HEK293 (cell line): ENCODE results near the gene MCUR1.
A peak's percentile ranks its signal among the peaks of the same experiment; 100 is the strongest.

Experiments
- CTCF ChIA-PET: fragments of 350-600 bp; formaldehyde crosslinking; extraction: SDS; loops from one replicate; lab custom pipeline; 2021; ENCODE audit warnings: antibody characterized with exemption; lab: Yijun Ruan, JAX
- POLR2A ChIA-PET: fragments of 300-600 bp; formaldehyde crosslinking; extraction: SDS; loops from one replicate; lab custom pipeline; 2020; ENCODE audit warnings: antibody characterized with exemption, inconsistent platforms; lab: Yijun Ruan, JAX
- H3K27ac ChIP-seq: fragments of 200-500 bp; sonication (Bioruptor generic); 2 replicates; pipeline ENCODE4 v1.5.1; 2014; ENCODE audit warnings: low read depth, low read length, control low read depth, inconsistent platforms; ENCODE audit errors: extremely low read depth
- H3K36me3 ChIP-seq, 2 experiments: fragments of 200-500 bp in 1 of 2; sonication (Bioruptor generic) in 1 of 2; 1 replicate in 1 of 2; 2 replicates in 1 of 2; pipeline ENCODE4 v1.5.1; 2014 to 2017; ENCODE audit warnings: inconsistent platforms in 2 of 2, low read length in 2 of 2; ENCODE audit not compliant: control insufficient read depth in 2 of 2, insufficient read depth in 1 of 2
- H3K4me1 ChIP-seq: fragments of 200-500 bp; sonication (Bioruptor generic); 2 replicates; pipeline ENCODE4 v1.5.1; 2014; ENCODE audit warnings: mild to moderate bottlenecking, low read length, inconsistent platforms; ENCODE audit not compliant: control insufficient read depth, insufficient read depth
- H3K4me3 ChIP-seq: 2 replicates; pipeline ENCODE4 v1.5.1; 2011; ENCODE audit warnings: low read depth, mild to moderate bottlenecking, control low read depth, low read length, moderate library complexity
- H3K9me3 ChIP-seq: fragments of 200-500 bp; sonication (Bioruptor generic); 2 replicates; pipeline ENCODE4 v1.5.1; 2014; ENCODE audit warnings: low read depth, low read length, inconsistent platforms; ENCODE audit not compliant: control insufficient read depth, insufficient read depth
- BCL11B ChIP-seq: fragments of 450-650 bp; formaldehyde crosslinking; IDR thresholded peaks from 2 replicates; pipeline ENCODE4 v1.5.1; 2016; ENCODE audit warnings: low read depth, missing biosample characterization, missing genetic modification characterization
- EGR2 ChIP-seq: fragments of 450-650 bp; formaldehyde crosslinking; IDR thresholded peaks from 2 replicates; pipeline ENCODE4 v1.5.1; 2016; ENCODE audit warnings: low read depth, missing biosample characterization, missing genetic modification characterization
- KLF8 ChIP-seq: fragments of 450-650 bp; formaldehyde crosslinking; IDR thresholded peaks from 2 replicates; pipeline ENCODE4 v1.5.1; 2016; ENCODE audit warnings: missing biosample characterization, missing genetic modification characterization
- MZF1 ChIP-seq: fragments of 450-650 bp; formaldehyde crosslinking; IDR thresholded peaks from 2 replicates; pipeline ENCODE4 v1.5.1; 2017; ENCODE audit warnings: missing biosample characterization, missing genetic modification characterization, borderline replicate concordance
- PATZ1 ChIP-seq: fragments of 450-650 bp; formaldehyde crosslinking; IDR thresholded peaks from 2 replicates; pipeline ENCODE4 v1.5.1; 2016; ENCODE audit warnings: missing biosample characterization, missing genetic modification characterization
- SETDB1 ChIP-seq: IDR thresholded peaks from one replicate; pipeline ENCODE4 v1.6.1; 2017; ENCODE audit warnings: mild to moderate bottlenecking, low read length, moderate library complexity, mixed read lengths; ENCODE audit not compliant: insufficient read length
- SP7 ChIP-seq: fragments of 450-650 bp; formaldehyde crosslinking; IDR thresholded peaks from 2 replicates; pipeline ENCODE4 v1.5.1; 2016; ENCODE audit warnings: missing biosample characterization, missing genetic modification characterization
- WT1 ChIP-seq: fragments of 450-650 bp; formaldehyde crosslinking; IDR thresholded peaks from 2 replicates; pipeline ENCODE4 v1.5.1; 2016; ENCODE audit warnings: missing biosample characterization, missing genetic modification characterization
- ZNF16 ChIP-seq: fragments of 450-650 bp; formaldehyde crosslinking; IDR thresholded peaks from 2 replicates; pipeline ENCODE4 v1.5.1; 2016; ENCODE audit warnings: low read depth, missing biosample characterization, missing genetic modification characterization
- ZNF2 ChIP-seq: fragments of 450-650 bp; formaldehyde crosslinking; IDR thresholded peaks from 2 replicates; pipeline ENCODE4 v1.5.1; 2016; ENCODE audit warnings: missing biosample characterization, missing genetic modification characterization
- ZNF223 ChIP-seq: fragments of 450-650 bp; formaldehyde crosslinking; IDR thresholded peaks from 2 replicates; pipeline ENCODE4 v1.5.1; 2016; ENCODE audit warnings: missing biosample characterization, missing genetic modification characterization
- ZNF292 ChIP-seq: fragments of 450-650 bp; formaldehyde crosslinking; IDR thresholded peaks from 2 replicates; pipeline ENCODE4 v1.5.1; 2016; ENCODE audit warnings: low read depth, missing biosample characterization, missing genetic modification characterization, borderline replicate concordance
- ZNF335 ChIP-seq: fragments of 450-650 bp; formaldehyde crosslinking; conservative IDR thresholded peaks from 2 replicates; pipeline ENCODE4 v1.5.1; 2016; ENCODE audit warnings: missing biosample characterization, missing genetic modification characterization
- ZNF404 ChIP-seq: fragments of 450-650 bp; formaldehyde crosslinking; IDR thresholded peaks from 2 replicates; pipeline ENCODE4 v1.5.1; 2017; ENCODE audit warnings: missing biosample characterization, missing genetic modification characterization
- ZNF530 ChIP-seq: fragments of 450-650 bp; formaldehyde crosslinking; IDR thresholded peaks from 2 replicates; pipeline ENCODE4 v1.5.1; 2016; ENCODE audit warnings: low read depth, missing biosample characterization, missing genetic modification characterization
- ZNF555 ChIP-seq: fragments of 450-650 bp; formaldehyde crosslinking; conservative IDR thresholded peaks from 2 replicates; pipeline ENCODE4 v1.5.1; 2017; ENCODE audit warnings: missing biosample characterization, mild to moderate bottlenecking, missing genetic modification characterization, inconsistent platforms
- ZNF621 ChIP-seq: fragments of 450-650 bp; formaldehyde crosslinking; IDR thresholded peaks from 2 replicates; pipeline ENCODE4 v1.5.1; 2017; ENCODE audit warnings: missing biosample characterization, missing genetic modification characterization
- ZNF777 ChIP-seq: fragments of 450-650 bp; formaldehyde crosslinking; IDR thresholded peaks from 2 replicates; pipeline ENCODE4 v1.5.1; 2017; ENCODE audit warnings: missing biosample characterization, missing genetic modification characterization, borderline replicate concordance
- ZNF837 ChIP-seq: fragments of 450-650 bp; formaldehyde crosslinking; IDR thresholded peaks from 2 replicates; pipeline ENCODE4 v1.5.1; 2016; ENCODE audit warnings: missing biosample characterization, missing genetic modification characterization
- ZSCAN18 ChIP-seq: fragments of 450-650 bp; formaldehyde crosslinking; IDR thresholded peaks from 2 replicates; pipeline ENCODE4 v1.5.1; 2016; ENCODE audit warnings: missing biosample characterization, missing genetic modification characterization
- TF ChIP-seq, protein P1 (sequence below): fragments of 450-650 bp; formaldehyde crosslinking; IDR thresholded peaks from 2 replicates; pipeline ENCODE4; 2016; ENCODE audit warnings: missing biosample characterization, missing genetic modification characterization
- TF ChIP-seq, protein P2 (sequence below): fragments of 450-650 bp; formaldehyde crosslinking; IDR thresholded peaks from 2 replicates; pipeline ENCODE4 v1.5.1; 2017; ENCODE audit warnings: missing biosample characterization, missing genetic modification characterization
- TF ChIP-seq, protein P3 (sequence below): fragments of 450-650 bp; formaldehyde crosslinking; IDR thresholded peaks from 2 replicates; pipeline ENCODE4 v1.5.1; 2016; ENCODE audit warnings: missing biosample characterization, missing genetic modification characterization

The MCUR1 gene

DNA sequence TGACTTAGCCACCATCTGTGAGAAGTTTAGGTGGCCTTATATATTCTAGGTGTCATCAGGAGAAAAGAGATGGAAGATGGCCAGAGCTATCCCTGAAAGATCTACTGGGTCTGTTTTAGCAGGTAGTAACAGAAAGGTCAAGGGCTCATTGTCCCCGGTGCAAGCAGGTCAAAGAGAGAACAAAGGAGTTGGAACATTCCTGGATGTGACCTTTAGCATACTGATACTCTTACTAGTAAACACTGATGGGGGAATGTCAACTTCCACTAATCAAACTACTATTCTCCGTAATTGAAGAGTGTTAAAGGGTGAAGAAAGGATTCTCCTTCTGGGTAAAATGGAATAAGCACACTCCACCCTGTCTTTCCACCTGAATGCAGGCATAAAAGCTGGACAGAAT is 4.0 kb upstream of the MCUR1 start (continued):
- no peak for TF ChIP-seq ZSCAN18 (tag by site-specific recombination)
- no peak for TF ChIP-seq ZNF223 (tag by site-specific recombination)
- no peak for TF ChIP-seq ZNF621
- TF ChIP-seq, protein P1, sequence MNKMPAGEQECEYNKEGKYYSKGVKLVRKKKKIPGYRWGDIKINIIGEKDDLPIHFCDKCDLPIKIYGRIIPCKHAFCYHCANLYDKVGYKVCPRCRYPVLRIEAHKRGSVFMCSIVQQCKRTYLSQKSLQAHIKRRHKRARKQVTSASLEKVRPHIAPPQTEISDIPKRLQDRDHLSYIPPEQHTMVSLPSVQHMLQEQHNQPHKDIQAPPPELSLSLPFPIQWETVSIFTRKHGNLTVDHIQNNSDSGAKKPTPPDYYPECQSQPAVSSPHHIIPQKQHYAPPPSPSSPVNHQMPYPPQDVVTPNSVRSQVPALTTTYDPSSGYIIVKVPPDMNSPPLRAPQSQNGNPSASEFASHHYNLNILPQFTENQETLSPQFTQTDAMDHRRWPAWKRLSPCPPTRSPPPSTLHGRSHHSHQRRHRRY: no peak

DNA sequence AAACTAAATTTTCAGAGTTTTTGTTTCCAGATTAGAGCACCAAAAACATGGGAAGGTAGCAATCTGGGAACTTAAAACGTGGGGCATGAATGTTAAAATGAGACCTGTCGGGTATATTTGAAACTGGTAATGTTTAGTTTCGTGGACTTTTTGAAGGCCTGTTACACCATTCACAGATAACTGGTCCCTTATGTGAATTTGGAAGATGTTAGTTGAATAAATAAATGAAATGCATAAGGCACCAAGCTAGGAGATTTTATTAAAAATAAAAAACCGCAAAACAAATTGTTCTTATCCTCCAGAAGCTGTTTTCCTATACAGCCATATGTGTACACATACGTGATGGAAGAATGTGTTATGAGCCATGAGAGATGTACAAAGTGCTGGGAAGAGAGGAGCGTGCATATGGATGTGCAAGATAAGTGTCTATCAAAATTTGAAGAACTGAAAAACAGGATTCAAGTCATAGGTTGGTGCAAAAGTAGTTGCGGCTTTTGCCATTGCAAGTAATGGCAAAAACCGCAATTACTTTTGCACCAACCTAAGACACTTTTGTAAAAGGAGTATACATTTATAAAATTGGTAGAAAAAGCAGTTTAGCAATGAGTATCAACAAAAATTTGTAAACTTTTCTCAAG is 700 bp upstream of the MCUR1 start:
- Histone ChIP-seq H3K4me1 (peaks cover 5% of the 10 kb centered on the region; the same call in 1 of the 2 replicates), H3K9me3 (no peaks in the 10 kb centered on the region), H3K27ac (peak overlapping the region; percentile 46), H3K36me3 (no peaks in the 10 kb centered on the region), H3K4me3 (peak overlapping the region; percentile 66)
- ChIA-PET POLR2A (interaction anchor here (0.6 to 1.8 kb wide), 7 partner anchors 13 to 251 kb away, joined by 3 to 5 read pairs (median 4); partner anchors contain the start of gene RNF182), CTCF (interaction anchor here (1.2 to 1.6 kb wide), 2 partner anchors 10 to 20 kb away, joined by 3 to 5 read pairs; no protein-coding TSS in a partner anchor)
- TF ChIP-seq BCL11B (no peak), ZNF837 (tag by site-specific recombination) (no peak), ZNF335 (tag by site-specific recombination) (0 out of 2 replicates have a peak, but pooled peaks have one; percentile 5)

DNA sequence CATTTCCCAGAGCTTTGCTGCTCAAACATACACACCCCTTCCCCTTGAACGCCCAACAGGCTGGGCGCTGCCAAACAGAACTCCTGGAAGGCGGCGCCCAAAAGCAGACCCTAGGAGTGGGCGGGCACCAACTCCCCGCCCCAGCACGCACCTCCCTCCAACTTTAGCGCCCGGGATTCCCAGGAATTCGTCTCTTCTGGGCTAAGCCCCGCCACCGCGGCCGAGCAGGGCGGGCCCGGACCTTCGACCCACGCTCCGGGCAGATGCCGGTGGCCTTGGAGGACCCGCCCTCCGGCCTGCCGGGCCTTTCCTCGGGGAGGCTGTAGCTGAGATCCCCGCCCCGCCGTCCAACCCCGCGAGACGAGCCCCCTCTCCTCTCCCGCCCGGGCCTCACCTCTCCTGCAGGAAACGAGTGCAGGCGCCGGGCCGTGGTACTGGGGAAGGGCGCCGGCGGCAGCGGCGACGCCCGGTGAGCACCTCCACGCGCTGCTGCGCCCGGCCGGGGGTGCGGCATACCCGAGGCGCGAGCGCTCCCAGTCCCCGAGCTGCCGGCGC is 659 bp downstream of the MCUR1 start:
- POLR2A ChIA-PET: interaction anchor here (0.7 to 1.8 kb wide), 6 partner anchors 10 to 198 kb away, joined by 3 to 6 read pairs (median 4); partner anchors contain the start of genes NOL7 and RNF182
- TF ChIP-seq KLF8 (tag by site-specific recombination) (peak; percentile 54; the same call in 1 of the 2 replicates), ZNF2 (tag by site-specific recombination) (no peak), EGR2 (tag by site-specific recombination) (peak; percentile 88), ZNF292 (tag by site-specific recombination) (no peak), ZNF837 (tag by site-specific recombination) (no peak), MZF1 (tag by site-specific recombination) (no peak), WT1 (tag by site-specific recombination) (peak; percentile 59; the same call in 1 of the 2 replicates), PATZ1 (tag by site-specific recombination) (peak; percentile 82), SETDB1 (no peak), ZNF530 (no peak), SP7 (tag by site-specific recombination) (no peak; the same call in 1 of the 2 replicates), ZNF404 (tag by site-specific recombination) (no peak), ZNF777 (tag by site-specific recombination) (peak; percentile 55; the same call in 1 of the 2 replicates), ZNF16 (tag by site-specific recombination) (no peak), ZNF555 (no peak)
- TF ChIP-seq, protein P2, sequence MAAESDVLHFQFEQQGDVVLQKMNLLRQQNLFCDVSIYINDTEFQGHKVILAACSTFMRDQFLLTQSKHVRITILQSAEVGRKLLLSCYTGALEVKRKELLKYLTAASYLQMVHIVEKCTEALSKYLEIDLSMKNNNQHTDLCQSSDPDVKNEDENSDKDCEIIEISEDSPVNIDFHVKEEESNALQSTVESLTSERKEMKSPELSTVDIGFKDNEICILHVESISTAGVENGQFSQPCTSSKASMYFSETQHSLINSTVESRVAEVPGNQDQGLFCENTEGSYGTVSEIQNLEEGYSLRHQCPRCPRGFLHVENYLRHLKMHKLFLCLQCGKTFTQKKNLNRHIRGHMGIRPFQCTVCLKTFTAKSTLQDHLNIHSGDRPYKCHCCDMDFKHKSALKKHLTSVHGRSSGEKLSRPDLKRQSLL (tag by site-specific recombination): no peak
- TF ChIP-seq, protein P3, sequence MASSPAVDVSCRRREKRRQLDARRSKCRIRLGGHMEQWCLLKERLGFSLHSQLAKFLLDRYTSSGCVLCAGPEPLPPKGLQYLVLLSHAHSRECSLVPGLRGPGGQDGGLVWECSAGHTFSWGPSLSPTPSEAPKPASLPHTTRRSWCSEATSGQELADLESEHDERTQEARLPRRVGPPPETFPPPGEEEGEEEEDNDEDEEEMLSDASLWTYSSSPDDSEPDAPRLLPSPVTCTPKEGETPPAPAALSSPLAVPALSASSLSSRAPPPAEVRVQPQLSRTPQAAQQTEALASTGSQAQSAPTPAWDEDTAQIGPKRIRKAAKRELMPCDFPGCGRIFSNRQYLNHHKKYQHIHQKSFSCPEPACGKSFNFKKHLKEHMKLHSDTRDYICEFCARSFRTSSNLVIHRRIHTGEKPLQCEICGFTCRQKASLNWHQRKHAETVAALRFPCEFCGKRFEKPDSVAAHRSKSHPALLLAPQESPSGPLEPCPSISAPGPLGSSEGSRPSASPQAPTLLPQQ (tag by site-specific recombination): 0 out of 2 replicates have a peak, but pooled peaks have one; percentile 1

More for the DNA sequence above, 659 bp downstream of the MCUR1 start:
- Histone ChIP-seq H3K4me1 (peaks cover 5% of the 10 kb centered on the region; the same call in 1 of the 2 replicates), H3K27ac (peak overlapping the region; percentile 91), H3K9me3 (no peaks in the 10 kb centered on the region), H3K36me3 (peaks cover 0 to 2% of the 10 kb centered on the region in 2 experiments; a peak in 2 of 3 replicates), H3K4me3 (peak overlapping the region; percentile 66)
- CTCF ChIA-PET: interaction anchor here (1.0 to 7.6 kb wide), 3 partner anchors 8 to 60 kb away, joined by 3 to 56 read pairs (median 5); no protein-coding TSS in a partner anchor
